Eye (tissue), 1 donor: ENCODE results near the gene CCS.
"Not testable (repeated sequence)": the region's sequence is repeated elsewhere in the genome, so short reads cannot be mapped to it uniquely, and the experiment has no call there.

Experiments
- DNase-seq: peaks from one replicate; pipeline ENCODE4 v3.0.0-alpha.2; 2015

CCS gene, protein sequence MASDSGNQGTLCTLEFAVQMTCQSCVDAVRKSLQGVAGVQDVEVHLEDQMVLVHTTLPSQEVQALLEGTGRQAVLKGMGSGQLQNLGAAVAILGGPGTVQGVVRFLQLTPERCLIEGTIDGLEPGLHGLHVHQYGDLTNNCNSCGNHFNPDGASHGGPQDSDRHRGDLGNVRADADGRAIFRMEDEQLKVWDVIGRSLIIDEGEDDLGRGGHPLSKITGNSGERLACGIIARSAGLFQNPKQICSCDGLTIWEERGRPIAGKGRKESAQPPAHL

DNA sequence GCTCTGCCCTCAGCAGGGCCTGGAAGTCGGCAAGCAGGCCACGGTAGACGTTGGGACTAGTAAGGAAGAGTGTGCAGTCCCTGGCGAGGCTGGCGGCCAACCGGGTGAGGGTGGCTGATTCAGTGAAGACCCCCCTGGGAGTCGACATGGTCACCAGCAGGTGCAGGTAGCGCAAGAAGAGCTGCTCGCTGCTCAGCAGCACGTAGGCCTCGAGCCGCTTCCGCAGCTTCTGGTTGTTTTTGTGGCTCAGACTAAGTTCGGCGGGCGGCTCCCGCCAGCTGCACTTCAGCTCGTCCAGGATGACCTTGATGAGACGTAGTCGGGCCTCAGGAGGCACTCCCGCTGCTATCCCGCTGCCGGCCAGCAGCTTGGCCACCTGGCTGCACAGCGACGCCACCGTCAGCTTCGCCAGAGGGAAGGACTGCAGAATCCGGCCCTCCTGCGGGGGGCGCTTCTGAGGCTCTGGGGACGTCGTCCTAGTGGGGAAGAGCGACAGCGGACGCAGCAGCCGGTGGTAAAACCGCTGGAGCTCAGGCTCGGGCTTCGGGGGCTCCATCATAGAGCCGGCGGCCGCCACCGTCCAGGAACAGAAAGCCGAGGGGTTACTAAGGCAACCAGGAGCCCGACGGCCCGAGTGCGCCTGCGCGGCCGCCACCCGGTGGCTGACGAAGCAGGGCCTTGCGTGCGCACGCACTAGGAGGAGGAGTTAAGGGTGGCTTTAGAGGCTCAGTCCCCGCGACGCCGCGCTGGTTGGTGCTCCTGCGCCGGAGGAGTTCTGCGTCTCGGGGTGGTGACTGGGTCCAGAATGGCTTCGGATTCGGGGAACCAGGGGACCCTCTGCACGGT lies at the start of gene CCS, which contains the start of gene CCDC87:
Gene CCS, plus strand, starts transcription at position 729 of the 846 bp plus-strand sequence. Its CDS starts 77 bp downstream, at position 806.
Gene CCDC87, minus strand, starts transcription at position 607 of the 846 bp plus-strand sequence. Its CDS starts 48 bp downstream, at position 559.
- DNase-seq, result peak; percentile 97

DNA sequence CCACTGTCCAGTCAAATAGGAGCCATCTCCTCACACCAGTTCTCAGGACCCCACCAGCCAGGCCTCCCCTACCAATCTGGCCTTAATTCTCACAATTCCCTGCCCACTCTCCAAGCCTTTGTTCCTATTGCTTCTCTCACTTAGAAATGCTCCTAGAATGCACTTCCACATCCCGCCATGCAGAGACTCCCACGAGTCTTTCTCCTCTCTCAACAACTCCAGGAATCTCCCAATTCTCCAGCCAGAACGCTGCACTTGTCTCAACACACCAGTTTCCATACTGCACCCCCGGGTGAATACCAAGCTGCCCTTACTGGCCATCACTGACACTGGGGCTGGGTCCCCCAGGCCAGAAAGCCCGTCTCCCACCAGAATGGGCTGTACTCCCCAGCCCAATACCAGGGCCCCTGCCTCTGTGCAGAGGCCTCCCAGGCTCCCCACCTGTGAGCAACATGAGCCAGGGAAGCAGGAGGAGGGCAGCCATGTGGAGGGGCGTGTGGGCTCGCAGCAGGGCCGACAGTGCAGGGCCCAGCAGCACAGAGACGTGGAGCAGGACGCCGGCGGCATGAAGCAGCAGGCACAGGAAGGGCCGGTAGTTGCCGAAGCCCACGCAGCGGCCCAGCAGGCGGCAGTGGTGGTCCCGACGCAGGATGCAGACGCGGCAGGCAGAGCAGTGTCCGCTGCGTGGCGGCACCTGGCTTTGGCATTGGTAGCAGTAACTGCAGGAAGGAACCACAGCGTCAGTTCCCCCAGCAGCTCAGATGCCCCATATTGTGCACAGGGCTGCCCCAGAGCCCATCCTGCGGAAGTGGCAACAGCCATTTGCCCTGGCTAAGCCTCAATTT lies 49.5 kb upstream of the CCS start:
- peak; percentile 84 for DNase-seq

DNA sequence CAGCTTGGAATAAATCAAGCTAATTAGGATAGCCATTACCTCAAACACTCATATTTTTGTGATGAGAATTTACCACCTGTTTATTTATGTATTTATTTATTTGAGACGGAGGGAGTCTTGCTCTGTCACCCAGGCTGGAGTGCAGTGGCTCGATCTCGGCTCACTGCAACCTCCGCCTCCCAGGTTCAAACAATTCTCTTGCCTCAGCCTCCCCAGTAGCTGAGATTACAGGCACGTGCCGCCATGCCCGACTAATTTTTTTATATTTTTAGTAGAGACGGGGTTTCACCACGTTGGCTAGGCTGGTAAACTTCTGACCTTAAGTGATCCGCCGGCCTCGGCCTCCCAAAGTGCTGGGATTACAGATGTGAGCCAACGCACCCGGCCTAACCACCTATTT lies 48.0 kb upstream of the CCS start:
- not testable (repeated sequence) for DNase-seq

DNA sequence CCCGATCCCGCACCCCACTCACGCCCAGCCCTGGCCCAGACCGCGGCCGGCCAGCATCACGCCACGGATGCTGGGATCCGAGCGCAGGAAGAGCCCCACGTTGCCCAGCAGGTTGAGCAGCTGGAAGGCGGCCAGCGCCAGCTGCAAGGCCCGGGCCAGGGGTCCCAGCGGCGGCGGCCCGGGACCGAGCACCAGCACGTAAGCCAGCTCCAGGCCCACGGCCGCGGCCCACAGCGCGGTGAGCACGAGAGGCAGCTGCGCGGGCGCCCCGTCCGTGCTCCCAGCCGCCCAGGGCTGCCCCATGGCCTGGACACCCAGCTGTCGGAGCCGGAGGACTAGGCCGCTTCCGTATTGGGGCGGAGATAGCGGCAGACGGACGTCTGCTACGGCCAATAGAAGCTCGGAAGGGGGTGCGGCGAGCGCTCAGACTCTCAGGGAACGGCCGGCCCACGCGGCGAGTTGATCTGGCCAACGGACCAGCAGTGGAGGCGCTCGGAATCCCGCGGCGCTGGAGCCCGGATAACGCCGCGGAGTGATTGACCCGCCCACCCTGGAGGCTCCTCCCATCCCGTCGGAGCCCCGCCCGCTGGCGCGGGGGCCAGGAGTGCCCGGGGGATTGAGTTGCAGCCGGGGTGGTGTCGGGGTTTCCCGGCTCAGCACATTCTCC lies 47.2 kb upstream of the CCS start, which contains the start of gene ZDHHC24:
Gene ZDHHC24, minus strand, starts transcription at position 348 of the 667 bp plus-strand sequence. Its CDS starts 45 bp downstream, at position 303.
- peak; percentile 96 for DNase-seq

DNA sequence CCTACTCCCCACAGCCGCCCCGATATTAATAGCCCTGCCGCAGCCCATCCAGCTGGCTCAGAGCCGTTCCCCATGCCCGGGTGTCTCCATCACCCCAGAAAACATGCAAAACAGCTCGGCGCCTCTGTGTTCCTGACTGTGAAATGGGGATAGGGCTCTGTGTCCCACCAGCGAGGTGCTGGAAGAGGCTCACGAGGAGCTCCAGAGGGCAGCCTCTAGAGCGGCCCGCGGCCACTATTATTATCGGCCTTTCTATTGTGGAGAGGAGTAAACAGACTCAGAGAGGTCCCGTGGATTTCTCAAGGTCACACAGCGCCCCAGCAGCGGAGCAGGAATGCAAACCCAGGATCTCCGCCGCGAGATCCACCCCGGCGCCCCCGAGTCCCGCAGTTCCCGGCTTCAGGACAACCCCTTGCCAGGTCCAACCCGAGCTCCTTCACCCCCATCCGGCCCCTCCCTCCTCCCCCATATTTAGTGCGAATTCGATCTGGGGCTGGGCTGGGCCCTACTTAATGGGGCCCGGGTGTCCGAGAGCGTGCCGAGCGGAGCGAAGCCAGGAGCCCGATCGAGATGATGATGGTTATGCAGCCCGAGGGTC lies 46.5 kb upstream of the CCS start, which contains the start of gene ACTN3:
Gene ACTN3, plus strand, starts transcription at position 536 of the 598 bp plus-strand sequence. Its CDS starts 35 bp downstream, at position 571.
- no peak for DNase-seq

DNA sequence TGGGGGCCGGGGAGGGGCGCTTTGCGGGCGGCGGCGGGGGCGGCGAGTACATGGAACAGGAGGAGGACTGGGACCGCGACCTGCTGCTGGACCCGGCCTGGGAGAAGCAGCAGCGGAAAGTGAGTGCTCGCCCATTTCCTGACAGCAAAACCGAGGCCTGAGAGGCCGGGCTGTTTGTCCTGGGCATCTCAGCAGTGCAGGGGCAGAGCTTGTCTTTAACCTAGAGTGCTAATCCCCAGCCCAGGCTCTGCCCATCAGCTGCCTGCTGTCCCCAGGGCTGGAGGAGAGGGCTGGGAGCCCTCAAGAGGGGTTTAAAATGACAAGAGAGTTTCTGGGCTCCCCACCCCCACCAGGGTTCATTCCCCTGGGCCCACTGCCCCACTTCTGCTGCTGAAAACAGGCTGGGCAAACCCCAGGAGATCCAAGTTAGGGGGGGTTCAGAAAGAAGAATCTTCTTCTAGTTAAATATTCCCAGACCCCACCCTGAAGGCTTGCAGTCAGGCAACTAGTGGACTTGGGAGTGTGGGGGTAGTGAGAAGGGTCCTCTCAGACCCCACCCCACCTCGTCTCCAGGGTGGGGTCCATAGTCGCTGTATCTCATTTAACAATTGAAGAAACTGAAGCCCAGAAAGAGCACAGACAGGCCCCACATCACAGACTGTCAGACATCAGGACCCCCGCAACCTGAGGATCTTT lies 45.9 kb upstream of the CCS start:
- no peak for DNase-seq

DNA sequence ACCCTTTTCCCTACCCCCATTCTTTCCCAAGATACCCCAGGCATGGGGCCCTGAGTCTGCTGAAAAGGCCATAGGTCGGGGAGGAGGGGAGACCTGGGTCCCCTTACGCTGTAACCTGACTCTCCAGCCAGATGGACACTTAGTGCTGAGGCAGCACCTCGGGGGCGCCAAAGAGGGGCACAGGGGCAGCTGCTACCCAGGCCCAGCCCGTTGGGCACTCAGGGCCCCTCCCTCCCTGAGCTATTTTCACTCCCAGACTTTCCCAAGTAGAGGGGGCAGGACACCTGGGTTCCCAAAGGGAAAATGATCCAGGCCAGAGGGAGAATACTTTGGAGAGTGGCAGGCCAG lies 45.3 kb upstream of the CCS start:
- peak; percentile 29 for DNase-seq

DNA sequence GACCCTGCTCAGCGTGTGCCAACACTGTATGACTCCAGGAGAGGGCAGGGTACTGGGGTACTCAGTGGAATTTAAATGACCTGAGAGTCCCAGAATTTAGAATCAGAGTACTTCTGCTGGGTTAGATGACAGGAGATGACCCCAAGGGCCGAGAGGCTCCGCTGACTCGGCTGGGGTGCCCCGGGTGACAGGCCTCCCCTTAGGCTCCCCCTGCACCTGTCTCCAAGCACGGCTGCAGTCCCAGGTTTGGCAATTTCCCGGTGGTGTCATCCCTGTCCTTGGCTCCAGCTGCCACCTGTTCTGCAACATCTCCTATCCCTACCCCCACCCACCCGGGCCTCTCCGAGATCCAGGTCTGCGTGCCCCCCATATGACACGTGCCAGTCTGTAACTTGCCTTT lies 44.9 kb upstream of the CCS start:
- no peak for DNase-seq

DNA sequence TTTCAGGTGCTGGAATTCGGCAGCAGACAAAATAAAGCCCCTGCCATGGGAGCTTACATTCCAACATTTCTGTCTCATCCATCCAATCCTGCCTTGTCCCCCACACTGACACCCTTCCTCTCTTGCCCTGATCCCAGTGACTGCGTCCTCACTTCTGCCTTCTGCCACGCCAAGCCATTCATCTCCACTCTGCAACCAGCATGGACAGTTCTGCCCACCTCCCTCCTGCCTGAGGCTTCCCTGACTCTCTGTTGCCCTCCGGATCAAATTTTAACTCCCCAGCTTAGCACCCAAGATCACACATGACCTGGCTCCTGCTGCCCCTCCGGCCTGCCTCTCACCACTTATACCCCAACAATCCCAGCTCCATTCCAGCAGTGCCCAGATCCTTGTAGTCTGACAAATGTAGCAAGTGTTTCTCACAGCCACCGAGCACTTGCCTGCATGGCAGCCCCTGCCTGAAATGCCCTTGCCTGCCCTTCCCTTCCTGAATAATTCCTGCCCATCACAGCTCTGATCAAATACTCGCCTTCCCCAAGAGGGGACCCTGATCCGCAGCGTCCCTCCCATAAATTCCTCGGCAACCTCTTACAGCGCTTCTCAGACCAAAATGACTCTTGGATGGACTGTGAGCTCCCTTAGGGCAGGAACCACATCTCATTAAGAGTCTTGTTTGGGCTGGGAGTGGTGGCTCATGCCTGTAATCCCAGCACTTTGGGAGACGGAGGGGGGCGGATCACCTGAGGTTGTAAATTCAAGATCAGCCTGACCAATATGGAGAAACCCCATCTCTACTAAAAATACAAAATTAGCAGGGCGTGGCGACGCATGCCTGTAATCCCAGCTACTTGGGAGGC lies 44.0 kb upstream of the CCS start:
- no peak for DNase-seq

DNA sequence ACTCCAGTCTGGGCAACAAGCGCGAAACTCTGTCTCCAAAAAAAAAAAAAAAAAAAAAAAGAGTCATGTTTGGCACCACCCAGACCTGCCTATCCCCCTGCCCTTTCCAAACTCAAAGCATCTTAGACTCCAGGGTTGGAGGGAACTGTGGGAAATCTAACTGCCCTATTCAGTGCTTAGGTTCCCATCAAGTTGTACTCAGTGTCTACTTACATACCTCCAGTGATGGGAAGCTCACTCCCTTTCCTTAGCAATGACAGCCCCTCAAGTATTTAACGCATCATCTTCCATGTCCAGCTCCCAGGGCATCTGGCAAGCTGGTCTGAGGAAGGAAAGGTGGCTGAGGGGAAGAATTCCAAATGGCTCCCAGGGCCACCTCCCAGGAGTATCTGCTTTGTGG lies 43.3 kb upstream of the CCS start:
- DNase-seq, result no peak

DNA sequence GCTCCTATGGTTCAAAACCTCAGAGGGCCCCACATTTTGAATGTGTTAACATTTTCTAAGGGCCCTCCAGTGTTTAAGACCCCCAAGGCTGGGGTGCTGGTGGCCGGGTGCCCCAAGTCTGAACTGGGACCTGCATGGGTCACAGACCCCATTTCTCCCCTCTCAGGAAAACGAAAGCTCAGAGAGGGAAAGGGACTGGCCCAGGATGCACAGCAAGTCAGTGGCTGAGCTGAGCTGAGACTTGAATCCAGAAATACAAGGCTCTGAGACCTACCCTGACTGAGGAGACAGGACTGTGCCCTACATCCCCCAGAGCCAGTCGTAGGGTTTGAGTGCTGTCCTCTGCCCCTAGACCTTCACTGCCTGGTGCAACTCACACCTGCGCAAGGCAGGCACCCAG lies 42.1 kb upstream of the CCS start:
- DNase-seq, result no peak

DNA sequence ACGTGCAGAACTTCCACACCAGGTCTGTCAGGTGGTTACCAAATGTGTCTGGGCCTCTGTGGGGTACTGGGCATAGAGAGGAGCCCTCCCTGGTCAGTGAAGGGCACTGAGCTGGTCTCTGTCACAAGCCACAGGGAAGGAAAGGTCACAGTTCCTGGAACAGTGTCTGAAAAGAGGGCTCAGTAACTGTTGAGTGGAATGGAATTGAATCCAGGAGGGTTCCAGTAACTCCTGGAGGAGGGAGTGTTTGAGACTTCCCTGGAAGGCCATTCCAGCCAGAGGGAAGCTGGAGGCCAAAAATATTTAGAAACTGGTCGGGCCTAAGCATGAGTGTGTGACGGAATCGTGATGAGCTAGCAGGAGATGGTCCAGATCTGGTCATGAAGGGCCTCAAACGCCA lies 38.4 kb upstream of the CCS start:
- DNase-seq, result no peak

DNA sequence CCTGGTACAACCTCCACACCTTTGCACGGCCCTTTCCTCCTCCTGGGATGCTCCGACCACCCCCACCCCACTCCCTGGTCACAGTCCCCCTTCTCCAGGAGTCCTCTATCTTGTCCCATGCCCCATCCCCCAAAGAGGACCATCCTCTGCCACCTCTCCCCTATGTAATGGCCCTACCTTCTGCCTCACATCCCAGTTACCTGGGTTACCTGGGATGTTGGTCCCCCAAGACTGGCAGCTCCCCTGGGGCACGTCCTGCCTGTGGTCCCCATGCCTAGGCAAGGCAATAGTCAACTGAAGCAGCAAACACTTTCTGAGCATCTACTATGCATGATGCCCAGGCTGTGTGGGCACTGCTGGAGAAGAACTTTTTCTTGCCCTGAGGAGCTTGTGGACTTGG lies 37.6 kb upstream of the CCS start:
- no peak for DNase-seq

DNA sequence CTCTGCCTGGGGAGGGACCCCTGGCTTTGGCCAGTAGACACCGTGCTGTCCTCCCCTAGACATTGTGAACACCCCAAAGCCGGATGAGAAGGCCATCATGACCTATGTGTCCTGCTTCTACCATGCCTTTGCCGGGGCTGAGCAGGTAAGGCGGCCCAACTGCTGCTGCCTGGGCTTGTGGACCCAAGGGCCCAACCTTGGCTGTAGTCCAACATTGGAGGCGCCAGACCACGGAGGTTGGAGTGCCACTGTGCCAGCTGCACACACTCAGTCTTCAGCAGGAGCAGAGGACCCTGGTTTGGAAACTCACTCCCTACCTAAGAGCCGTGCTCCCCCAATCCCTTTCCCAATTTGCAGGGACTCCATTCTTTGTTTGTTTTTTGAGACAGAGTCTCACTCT lies 36.9 kb upstream of the CCS start:
- DNase-seq, result no peak

DNA sequence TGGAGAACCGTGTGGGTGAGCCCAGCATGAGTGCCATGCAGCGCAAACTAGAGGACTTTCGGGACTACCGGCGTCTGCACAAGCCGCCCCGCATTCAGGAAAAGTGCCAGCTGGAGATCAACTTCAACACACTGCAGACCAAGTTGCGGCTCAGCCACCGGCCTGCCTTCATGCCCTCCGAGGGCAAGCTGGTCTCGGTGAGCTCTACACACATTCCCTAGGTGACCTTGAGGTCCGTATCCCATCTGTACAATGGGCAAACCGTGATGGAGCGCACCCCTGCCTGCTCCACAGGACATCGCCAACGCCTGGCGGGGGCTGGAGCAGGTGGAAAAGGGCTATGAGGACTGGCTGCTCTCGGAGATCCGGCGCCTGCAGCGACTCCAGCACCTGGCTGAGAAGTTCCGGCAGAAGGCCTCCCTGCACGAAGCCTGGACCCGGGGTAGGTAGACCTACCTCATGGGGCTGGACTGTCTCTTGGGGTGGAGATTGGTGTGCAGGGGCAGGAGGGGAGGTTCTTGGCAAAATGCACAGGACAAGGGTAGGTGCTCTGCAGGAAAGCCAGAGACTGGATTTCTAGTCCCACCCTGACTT lies 35.2 kb upstream of the CCS start:
- no peak for DNase-seq

DNA sequence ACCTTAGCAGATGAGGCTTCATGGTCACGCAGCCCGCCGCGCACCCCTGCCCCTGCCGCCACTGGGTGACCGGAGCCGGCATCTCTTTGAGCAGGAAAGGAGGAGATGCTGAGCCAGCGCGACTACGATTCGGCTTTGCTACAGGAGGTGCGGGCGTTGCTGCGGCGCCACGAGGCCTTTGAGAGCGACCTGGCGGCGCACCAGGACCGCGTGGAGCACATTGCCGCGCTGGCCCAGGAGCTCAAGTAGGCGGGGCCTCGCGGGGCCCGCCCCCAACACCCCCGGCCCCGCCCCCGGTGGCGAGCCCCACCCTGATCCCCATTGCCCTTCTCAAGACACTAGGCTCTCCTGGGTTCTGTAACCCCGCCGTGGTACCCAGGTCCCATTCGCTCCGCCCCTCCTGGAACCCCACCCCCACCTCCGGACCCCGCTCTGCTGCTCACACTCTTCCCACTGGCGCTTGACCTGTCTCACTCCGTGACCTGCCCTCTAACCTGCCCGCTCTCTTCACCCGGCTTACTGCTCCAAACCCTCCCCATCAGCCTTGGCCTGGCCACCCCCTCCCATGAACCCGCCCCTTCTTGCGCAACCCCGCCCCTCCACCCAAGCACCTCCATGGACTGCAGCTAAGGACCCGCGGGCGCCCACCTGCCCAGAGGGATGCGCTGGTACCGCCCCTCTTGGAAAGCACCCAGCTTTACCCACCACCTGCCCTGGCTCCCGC lies 33.7 kb upstream of the CCS start:
- DNase-seq, result peak; percentile 36

DNA sequence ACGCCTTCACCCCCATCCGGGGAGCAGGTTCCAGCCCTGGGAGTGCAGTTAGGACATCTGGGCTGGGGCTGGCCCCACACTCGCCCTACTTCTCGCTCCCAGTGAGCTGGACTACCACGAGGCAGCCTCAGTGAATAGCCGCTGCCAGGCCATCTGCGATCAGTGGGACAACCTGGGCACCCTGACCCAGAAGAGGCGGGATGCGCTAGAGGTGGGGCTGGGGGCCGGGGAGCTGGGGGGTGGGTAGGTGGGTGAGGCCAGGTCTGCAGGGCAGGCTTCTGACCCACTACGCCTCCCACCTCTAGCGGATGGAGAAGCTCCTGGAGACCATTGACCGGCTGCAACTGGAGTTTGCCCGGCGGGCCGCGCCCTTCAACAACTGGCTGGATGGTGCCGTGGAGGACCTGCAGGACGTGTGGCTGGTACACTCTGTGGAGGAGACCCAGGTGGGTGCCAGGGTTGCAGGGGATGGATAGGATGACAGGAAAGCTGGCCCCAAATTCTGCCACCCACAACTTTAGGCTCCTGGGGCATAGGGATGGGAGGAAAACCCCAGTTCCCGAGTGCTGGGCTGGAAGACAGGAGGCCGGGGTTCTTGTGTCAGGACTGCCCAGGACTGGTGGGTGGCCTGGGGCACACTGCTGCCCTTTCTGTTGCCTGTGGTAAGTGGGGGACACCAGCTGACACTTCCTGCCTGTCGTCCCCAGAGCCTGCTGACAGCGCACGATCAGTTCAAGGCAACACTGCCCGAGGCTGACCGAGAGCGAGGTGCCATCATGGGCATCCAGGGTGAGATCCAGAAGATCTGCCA lies 32.9 kb upstream of the CCS start:
- no peak for DNase-seq
